Stimulated activated naive CD4-positive, alpha-beta T cell (primary cell): Measurements from ENCODE around the gene CACNG7.
"Not testable (repeated sequence)": the region's sequence is repeated elsewhere in the genome, so short reads cannot be mapped to it uniquely, and the experiment has no call there.

ENCODE experiments used
- DNase-seq, 6 experiments: peaks; one replicate each; lab custom pipeline; 2025; lab: John Stamatoyannopoulos, UW

The CACNG7 gene

GRCh38 chr19:53905787-53906186, 3.3 kb upstream of the CACNG7 start:
- DNase-seq = no peak

- DNase-seq = peak; percentile 12 to 69 (median 58)
Observed at GRCh38 chr19:53906211-53907192, 2.6 kb upstream of the CACNG7 start.

GRCh38 chr19:53907193-53907581, 1.9 kb upstream of the CACNG7 start:
- no peak for DNase-seq

- no peak for DNase-seq
Observed at GRCh38 chr19:53907690-53908089, 1.4 kb upstream of the CACNG7 start.

- peak in 3 of 6 experiments; percentile 7 to 22 (median 21) for DNase-seq
Observed at GRCh38 chr19:53908106-53908934, 758 bp upstream of the CACNG7 start.

GRCh38 chr19:53909471-53910169, 542 bp downstream of the CACNG7 start:
- no peak for DNase-seq

GRCh38 chr19:53910170-53910518, 1.1 kb downstream of the CACNG7 start:
- no peak for DNase-seq

GRCh38 chr19:53912653-53913052, 3.6 kb downstream of the CACNG7 start:
- DNase-seq = no peak

- no peak for DNase-seq
Observed at GRCh38 chr19:53915000-53915399, 5.9 kb downstream of the CACNG7 start.

GRCh38 chr19:53916004-53916403, 6.9 kb downstream of the CACNG7 start:
- DNase-seq = no peak

GRCh38 chr19:53917356-53917755, 8.3 kb downstream of the CACNG7 start:
- DNase-seq = no peak

GRCh38 chr19:53927739-53928138, 18.7 kb downstream of the CACNG7 start:
- peak in 4 of 6 experiments; percentile 10 to 26 (median 16) for DNase-seq

- no peak for DNase-seq
Observed at GRCh38 chr19:53936029-53936428, 27.0 kb downstream of the CACNG7 start.

GRCh38 chr19:53942001-53942786, 33.1 kb downstream of the CACNG7 start:
- DNase-seq = no peak

- DNase-seq = no peak
Observed at GRCh38 chr19:53944416-53944815, 35.3 kb downstream of the CACNG7 start.

GRCh38 chr19:53944933-53945332, 35.9 kb downstream of the CACNG7 start:
- DNase-seq = no peak

GRCh38 chr19:53945441-53945840, 36.4 kb downstream of the CACNG7 start:
- no peak for DNase-seq

GRCh38 chr19:53945998-53946397, 36.9 kb downstream of the CACNG7 start:
- DNase-seq = no peak

- DNase-seq = no peak
Observed at GRCh38 chr19:53947624-53948023, 38.5 kb downstream of the CACNG7 start.

- not testable (repeated sequence) for DNase-seq
Observed at GRCh38 chr19:53948611-53949010, 39.5 kb downstream of the CACNG7 start.

GRCh38 chr19:53951436-53951835, 42.4 kb downstream of the CACNG7 start:
- DNase-seq = no peak
